K562 (cell line): ENCODE data around the gene CELF4. TPM values are rescaled to one million over a fixed set of nuclear protein-coding genes. Genes with fewer than 3 reads are reported as not detected.

Source experiments
- CHAMP1 ChIP-seq: fragments of 450-650 bp; IDR thresholded peaks from 2 replicates; pipeline ENCODE4 v1.6.1; 2016; ENCODE audit warnings: mild to moderate bottlenecking
- ETS1 ChIP-seq: conservative IDR thresholded peaks from 2 replicates; pipeline ENCODE4 v1.6.1; 2011; ENCODE audit warnings: low read depth, mild to moderate bottlenecking, low read length; ENCODE audit not compliant: control insufficient read depth
- GTF2E2 ChIP-seq: fragments of 200-800 bp; sonication (Bioruptor generic); IDR thresholded peaks from 2 replicates; pipeline ENCODE4 v1.6.1; 2016; ENCODE audit warnings: missing genetic modification characterization, missing compliant biosample characterization
- MAZ ChIP-seq, 2 experiments: fragments of 450-650 bp in 1 of 2; sonication (generic) in 1 of 2; formaldehyde crosslinking; IDR thresholded peaks in 1 of 2; conservative IDR thresholded peaks in 1 of 2; 2 replicates each; pipeline versions ENCODE4 v1.4.0 to v1.5.0; 2020; ENCODE audit warnings: mild to moderate bottlenecking in 1 of 2, missing genetic modification reagents in 1 of 2
- MTF1 ChIP-seq: fragments of 250-450 bp; sonication (Bioruptor Pico); IDR thresholded peaks from 2 replicates; pipeline ENCODE4 v1.9.0; 2021; ENCODE audit warnings: moderate library complexity, mild to moderate bottlenecking, inconsistent platforms, borderline replicate concordance
- RBBP5 ChIP-seq: fragments of 200-600 bp; sonication (generic); IDR thresholded peaks from 2 replicates; pipeline ENCODE4 v1.6.1; 2012; ENCODE audit warnings: borderline replicate concordance, mild to moderate bottlenecking, low read length, control low read depth, inconsistent platforms; ENCODE audit not compliant: insufficient read depth, poor library complexity, severe bottlenecking
- SRSF3 ChIP-seq: fragments of 200-400 bp; formaldehyde crosslinking; IDR thresholded peaks from 2 replicates; pipeline ENCODE4 v1.6.1; 2016; ENCODE audit warnings: mild to moderate bottlenecking, low read length, moderate library complexity; ENCODE audit not compliant: insufficient read depth
- polyA plus RNA-seq, 8 experiments: library from polyadenylated mRNA; depleted of rRNA in 4 of 8; stranded (reverse) in 5 of 8; unstranded in 3 of 8; fragments of >200 nt; fragmentation: Nextera tagmentation in 2 of 8; fragmentation: Illumina TruSeq in 1 of 8; extraction: Ambion mirVana in 2 of 8; extraction: Trizol in 1 of 8; gene quantifications; 2 replicates each; pipeline versions ENCODE4 v1.2.1 to v1.2.3, GENCODE V29; 2011 to 2014; ENCODE audit warnings: inconsistent platforms in 1 of 8, missing spikeins in 1 of 8
- total RNA-seq, 7 experiments: library from RNA; depleted of rRNA in 6 of 7; stranded (reverse); fragments of >200 nt in 6 of 7; fragmentation: Illumina TruSeq in 2 of 7; extraction: Trizol in 2 of 7; gene quantifications; 2 replicates each; pipeline versions ENCODE4 v1.2.1 to v1.2.3, GENCODE V29; 2011 to 2021; ENCODE audit warnings: low replicate concordance in 1 of 7

CELF4 gene
- total and polyA plus RNA-seq, 9 of the 15 experiments (the other 6 are each of a cell fraction or from before 2014, with no cell fraction given): 0.04 to 0.24 (median 0.07) TPM; not detected in 3

GRCh38 chr18:37259711-37260110, 305.9 kb downstream of the CELF4 start (continued):
- no peak for TF ChIP-seq CHAMP1
- TF ChIP-seq ETS1: no peak
- TF ChIP-seq SRSF3: no peak
- TF ChIP-seq GTF2E2 (tag): no peak
- no peak for TF ChIP-seq RBBP5
- TF ChIP-seq MAZ (CRISPR knock-in tag; conservative IDR thresholded peaks at IDR 0.05 in 1 of 2, IDR thresholded peaks at IDR 0.05 in 1 of 2): no peak
- TF ChIP-seq MTF1: no peak
